Mammary epithelial cell (primary cell): ENCODE results near the gene ERO1A.

Experiments
- EZH2 ChIP-seq: IDR thresholded peaks from 2 replicates; pipeline ENCODE4 v1.6.1; 2012; ENCODE audit warnings: low read length, inconsistent platforms, borderline replicate concordance
- TF ChIP-seq, protein P1 (sequence below), 2 donors: IDR thresholded peaks in 1 of 2; conservative IDR thresholded peaks in 1 of 2; 2 replicates each; pipeline ENCODE4 v1.5.1; 2011 to 2012; ENCODE audit warnings: inconsistent platforms in 2 of 2, low read length in 2 of 2, mild to moderate bottlenecking in 2 of 2, control low read depth in 1 of 2, low read depth in 1 of 2; ENCODE audit not compliant: insufficient read depth in 1 of 2; ENCODE audit errors: extremely low read depth in 1 of 2

GRCh38 chr14:52706724-52707706 is 11.7 kb upstream of the ERO1A start, which contains the start of gene PSMC6:
- TF ChIP-seq, protein P1, sequence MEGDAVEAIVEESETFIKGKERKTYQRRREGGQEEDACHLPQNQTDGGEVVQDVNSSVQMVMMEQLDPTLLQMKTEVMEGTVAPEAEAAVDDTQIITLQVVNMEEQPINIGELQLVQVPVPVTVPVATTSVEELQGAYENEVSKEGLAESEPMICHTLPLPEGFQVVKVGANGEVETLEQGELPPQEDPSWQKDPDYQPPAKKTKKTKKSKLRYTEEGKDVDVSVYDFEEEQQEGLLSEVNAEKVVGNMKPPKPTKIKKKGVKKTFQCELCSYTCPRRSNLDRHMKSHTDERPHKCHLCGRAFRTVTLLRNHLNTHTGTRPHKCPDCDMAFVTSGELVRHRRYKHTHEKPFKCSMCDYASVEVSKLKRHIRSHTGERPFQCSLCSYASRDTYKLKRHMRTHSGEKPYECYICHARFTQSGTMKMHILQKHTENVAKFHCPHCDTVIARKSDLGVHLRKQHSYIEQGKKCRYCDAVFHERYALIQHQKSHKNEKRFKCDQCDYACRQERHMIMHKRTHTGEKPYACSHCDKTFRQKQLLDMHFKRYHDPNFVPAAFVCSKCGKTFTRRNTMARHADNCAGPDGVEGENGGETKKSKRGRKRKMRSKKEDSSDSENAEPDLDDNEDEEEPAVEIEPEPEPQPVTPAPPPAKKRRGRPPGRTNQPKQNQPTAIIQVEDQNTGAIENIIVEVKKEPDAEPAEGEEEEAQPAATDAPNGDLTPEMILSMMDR (conservative IDR thresholded peaks at IDR 0.05 in 1 of 2, IDR thresholded peaks at IDR 0.05 in 1 of 2; ENCODE audit: extremely low read depth in 1 of 2, insufficient read depth in 1 of 2, low read depth in 1 of 2, low read length in 2 of 2), result no peak
- TF ChIP-seq EZH2, result no peak
